GM12874 (cell line): ENCODE data around the gene FRS2.

Experiments
- TF ChIP-seq, protein P1 (sequence below): IDR thresholded peaks from 2 replicates; pipeline ENCODE4 v1.5.1; 2011; ENCODE audit warnings: low read depth, mild to moderate bottlenecking, control low read depth, low read length, moderate library complexity; ENCODE audit not compliant: insufficient read depth

The FRS2 gene

DNA sequence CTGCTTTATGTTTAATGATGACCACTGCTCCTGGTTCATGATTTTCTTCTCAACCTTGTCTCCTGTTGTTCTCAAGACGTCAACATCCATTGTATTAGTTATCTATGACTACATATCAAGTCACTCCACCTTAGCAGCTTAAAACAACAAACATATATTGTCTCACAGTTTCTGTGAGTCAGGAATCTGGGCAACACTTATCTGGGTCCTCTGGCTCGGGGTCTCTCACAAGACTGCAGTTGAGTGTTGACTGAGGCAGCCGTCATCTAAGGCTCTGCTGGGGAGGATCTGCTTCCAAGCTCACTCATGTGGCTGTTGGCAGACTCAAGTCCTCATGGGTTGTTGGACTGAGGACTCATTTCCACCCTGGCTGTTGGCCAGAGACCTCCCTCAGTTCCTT is 27.3 kb upstream of the FRS2 start:
- TF ChIP-seq, protein P1, sequence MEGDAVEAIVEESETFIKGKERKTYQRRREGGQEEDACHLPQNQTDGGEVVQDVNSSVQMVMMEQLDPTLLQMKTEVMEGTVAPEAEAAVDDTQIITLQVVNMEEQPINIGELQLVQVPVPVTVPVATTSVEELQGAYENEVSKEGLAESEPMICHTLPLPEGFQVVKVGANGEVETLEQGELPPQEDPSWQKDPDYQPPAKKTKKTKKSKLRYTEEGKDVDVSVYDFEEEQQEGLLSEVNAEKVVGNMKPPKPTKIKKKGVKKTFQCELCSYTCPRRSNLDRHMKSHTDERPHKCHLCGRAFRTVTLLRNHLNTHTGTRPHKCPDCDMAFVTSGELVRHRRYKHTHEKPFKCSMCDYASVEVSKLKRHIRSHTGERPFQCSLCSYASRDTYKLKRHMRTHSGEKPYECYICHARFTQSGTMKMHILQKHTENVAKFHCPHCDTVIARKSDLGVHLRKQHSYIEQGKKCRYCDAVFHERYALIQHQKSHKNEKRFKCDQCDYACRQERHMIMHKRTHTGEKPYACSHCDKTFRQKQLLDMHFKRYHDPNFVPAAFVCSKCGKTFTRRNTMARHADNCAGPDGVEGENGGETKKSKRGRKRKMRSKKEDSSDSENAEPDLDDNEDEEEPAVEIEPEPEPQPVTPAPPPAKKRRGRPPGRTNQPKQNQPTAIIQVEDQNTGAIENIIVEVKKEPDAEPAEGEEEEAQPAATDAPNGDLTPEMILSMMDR, result no peak

DNA sequence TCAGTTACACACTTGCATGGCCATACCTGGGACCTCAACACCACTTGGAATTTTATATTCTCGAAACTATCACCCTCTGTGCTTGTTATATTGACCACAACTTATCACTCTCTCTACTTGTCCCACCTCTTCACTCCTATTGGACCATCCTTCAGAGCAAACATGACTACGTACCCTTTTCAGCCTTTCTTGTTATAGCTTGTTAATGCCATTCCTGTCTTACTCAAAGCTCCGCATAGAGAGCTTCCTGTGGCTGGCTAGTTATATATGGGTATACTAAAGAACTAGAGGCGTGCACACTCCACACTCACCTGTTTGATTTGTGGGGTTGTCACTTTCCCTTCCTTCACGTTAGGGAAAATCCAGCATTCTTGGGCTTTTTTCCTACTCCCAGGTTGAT is 26.3 kb upstream of the FRS2 start:
- TF ChIP-seq, protein P1, result no peak

DNA sequence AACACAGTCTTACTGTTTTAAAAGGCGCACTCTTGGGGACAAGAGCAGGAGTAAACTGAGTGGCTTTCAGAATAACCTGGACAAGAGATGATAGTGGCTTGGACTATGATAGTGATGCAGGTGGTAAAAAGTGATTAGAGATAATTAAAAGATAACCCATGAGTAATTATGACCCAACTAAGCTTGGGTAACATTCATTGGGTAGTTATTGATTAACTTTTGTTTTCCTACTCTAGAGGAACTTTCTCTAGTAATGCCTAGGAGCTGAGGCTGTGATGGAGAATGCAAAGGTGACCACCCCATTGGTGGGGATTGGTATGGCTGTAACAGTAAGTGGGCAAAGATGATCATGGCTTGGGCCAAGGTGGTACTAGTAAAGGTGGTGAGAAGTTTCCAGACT is 22.3 kb upstream of the FRS2 start:
- TF ChIP-seq, protein P1, result no peak

- TF ChIP-seq, protein P1, result no peak
These were observed 13.9 kb upstream of the FRS2 start for GRCh38 chr12:69456239-69456638.

DNA sequence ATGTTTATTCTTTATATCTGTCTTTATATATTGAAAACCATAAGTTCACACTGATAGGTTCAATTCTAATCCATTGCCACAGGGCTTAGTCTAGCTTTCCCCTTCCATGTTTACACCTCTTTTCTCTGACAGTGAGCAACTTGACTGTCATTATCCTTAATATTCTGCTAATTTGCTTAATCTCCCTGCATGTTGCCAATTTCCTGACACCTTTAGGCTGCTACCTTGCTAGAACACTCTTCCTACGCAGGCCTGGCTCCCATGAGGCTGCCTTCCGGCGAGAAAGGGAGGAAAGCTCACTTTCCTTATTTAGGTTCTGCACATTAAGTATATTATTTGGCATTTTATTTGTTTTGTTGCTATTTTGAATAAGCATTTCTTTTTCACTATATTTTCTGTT is 12.8 kb upstream of the FRS2 start:
- TF ChIP-seq, protein P1, result no peak

- TF ChIP-seq, protein P1, result no peak
These were observed 10.7 kb upstream of the FRS2 start for GRCh38 chr12:69459477-69459876.

DNA sequence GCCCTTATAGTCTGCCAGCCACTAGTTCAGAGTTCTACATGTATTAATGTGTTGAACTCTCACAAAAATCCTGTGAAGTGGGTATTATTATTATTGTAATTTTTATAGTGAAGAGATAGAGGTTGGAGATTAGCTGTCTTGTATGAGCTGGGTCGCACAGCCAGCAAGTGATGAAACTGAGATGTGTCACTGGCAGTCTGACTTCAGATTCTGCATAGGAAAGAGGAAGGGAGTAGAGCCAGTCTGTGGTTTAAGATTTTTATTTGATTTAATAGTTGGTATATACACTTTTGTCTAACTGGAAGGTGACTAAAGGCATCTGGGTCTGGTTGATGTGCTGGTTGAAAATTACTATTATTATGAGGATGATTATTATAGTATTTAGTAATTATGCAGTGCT is 5.8 kb upstream of the FRS2 start:
- TF ChIP-seq, protein P1, result no peak

DNA sequence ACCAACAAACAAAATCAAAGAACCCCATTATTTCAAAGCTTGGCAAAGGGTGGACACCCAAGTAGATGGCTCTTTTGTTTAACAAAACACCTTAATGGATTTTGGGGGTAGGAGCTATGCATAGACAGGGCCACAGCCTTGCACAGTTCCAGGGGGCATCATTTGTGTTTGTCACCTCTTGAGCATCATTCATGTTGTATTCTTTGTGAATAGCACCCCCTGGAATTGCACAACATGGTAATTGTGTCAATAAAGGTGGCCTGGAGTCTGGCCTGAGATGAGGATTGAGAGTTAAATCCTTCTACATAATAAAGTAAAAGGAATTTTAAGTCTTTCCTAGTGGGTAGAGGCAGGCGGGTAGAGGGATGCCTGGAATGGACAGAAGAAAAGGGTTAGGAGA is 3.3 kb upstream of the FRS2 start:
- TF ChIP-seq, protein P1, result no peak
